Measurements from ENCODE around the gene ROR1.
A peak's percentile ranks its signal among the peaks of the same experiment; 100 is the strongest.

The ROR1 gene

GRCh38 chr1:63875636-63876035, 101.8 kb downstream of the ROR1 start:
- TF ChIP-seq CTCF (IDR thresholded peaks at IDR 0.05; ENCODE audit: low read depth, low read length): no peak
- DNase-seq (ENCODE audit: low read depth in 2 of 2): no peak

GRCh38 chr1:63877021-63877767, 103.4 kb downstream of the ROR1 start:
- DNase-seq (ENCODE audit: low read depth in 2 of 2): no peak
- H3K4me3 ChIP-seq (replicated peaks in 1 of 2; ENCODE audit: low read depth in 2 of 2, low read length in 2 of 2): no peak overlapping the region
- no peak for TF ChIP-seq CTCF (IDR thresholded peaks at IDR 0.05; ENCODE audit: low read depth, low read length)

More at GRCh38 chr1:63875636-63876035, 101.8 kb downstream of the ROR1 start:
- H3K4me3 ChIP-seq (replicated peaks in 1 of 2; ENCODE audit: low read depth in 2 of 2, low read length in 2 of 2): no peak overlapping the region

GRCh38 chr1:63877816-63878215, 104.0 kb downstream of the ROR1 start:
- TF ChIP-seq CTCF (IDR thresholded peaks at IDR 0.05; ENCODE audit: low read depth, low read length): no peak
- H3K4me3 ChIP-seq (replicated peaks in 1 of 2; ENCODE audit: low read depth in 2 of 2, low read length in 2 of 2): no peak overlapping the region
- peak; percentile 43 to 77 for DNase-seq (ENCODE audit: low read depth in 2 of 2)

- peak in 1 of 2 donors; percentile 53 for DNase-seq (ENCODE audit: low read depth in 2 of 2)
- TF ChIP-seq CTCF (IDR thresholded peaks at IDR 0.05; ENCODE audit: low read depth, low read length): no peak
These were observed 105.1 kb downstream of the ROR1 start for GRCh38 chr1:63878932-63879331.

GRCh38 chr1:63880958-63881576, 107.2 kb downstream of the ROR1 start:
- DNase-seq (ENCODE audit: low read depth in 2 of 2): no peak
- no peak overlapping the region for H3K4me3 ChIP-seq (replicated peaks in 1 of 2; ENCODE audit: low read depth in 2 of 2, low read length in 2 of 2)
- no peak for TF ChIP-seq CTCF (IDR thresholded peaks at IDR 0.05; ENCODE audit: low read depth, low read length)

More at GRCh38 chr1:63878932-63879331, 105.1 kb downstream of the ROR1 start:
- no peak overlapping the region for H3K4me3 ChIP-seq (replicated peaks in 1 of 2; ENCODE audit: low read depth in 2 of 2, low read length in 2 of 2)

GRCh38 chr1:63882048-63882704, 108.4 kb downstream of the ROR1 start:
- TF ChIP-seq CTCF (IDR thresholded peaks at IDR 0.05; ENCODE audit: low read depth, low read length): no peak
- DNase-seq (ENCODE audit: low read depth in 2 of 2): no peak
- H3K4me3 ChIP-seq (replicated peaks in 1 of 2; ENCODE audit: low read depth in 2 of 2, low read length in 2 of 2): no peak overlapping the region
